ENCODE measurements around the gene FAM186B. TPM values are rescaled to one million over a fixed set of nuclear protein-coding genes. Genes with fewer than 3 reads are reported as not detected.

FAM186B gene
- total RNA-seq, 1 experiment from 2014 or later: 1.3 TPM

DNA sequence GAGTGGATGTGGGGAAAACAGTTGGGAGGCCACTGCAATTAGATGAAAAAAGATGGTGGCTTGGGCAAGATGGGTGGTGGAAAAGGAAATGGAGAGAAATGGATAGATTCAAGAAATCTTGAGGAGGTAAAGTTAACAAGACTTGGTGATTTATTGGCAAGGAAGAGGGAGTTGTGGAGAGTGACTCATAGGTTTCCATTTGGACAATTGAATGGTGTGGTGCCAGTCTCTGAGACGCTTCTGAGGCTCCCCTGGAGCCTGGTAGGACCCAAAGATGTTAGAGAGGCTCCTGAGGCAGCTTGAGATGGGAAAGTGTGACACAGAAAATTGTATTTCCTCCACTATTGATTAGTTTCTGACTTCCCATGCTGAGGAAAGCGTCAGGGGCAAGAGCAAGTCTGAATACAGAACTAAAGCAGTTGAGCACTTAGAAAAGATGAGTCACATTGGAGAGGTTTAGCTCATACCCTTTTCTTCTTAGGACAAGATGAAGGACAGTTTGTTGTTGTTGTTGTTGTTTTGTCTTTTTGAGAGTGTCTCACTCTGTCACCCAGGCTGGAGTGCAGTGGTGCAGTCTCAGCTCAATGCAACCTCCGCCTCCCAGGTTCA lies 22.4 kb upstream of the FAM186B start:
- H2AFZ ChIP-seq: no peak overlapping the region
- no TSS peak for BruUV-seq (replicated peaks)
- H3K4me3 ChIP-seq: no peak overlapping the region
- no peaks in the 10 kb centered on the region for H3K79me2 ChIP-seq (ENCODE audit: low read depth)
- no peak overlapping the region for H3K27ac ChIP-seq
- TF ChIP-seq EZH2 (IDR thresholded peaks at IDR 0.05; ENCODE audit: low read depth): no peak
- TF ChIP-seq, protein P1, sequence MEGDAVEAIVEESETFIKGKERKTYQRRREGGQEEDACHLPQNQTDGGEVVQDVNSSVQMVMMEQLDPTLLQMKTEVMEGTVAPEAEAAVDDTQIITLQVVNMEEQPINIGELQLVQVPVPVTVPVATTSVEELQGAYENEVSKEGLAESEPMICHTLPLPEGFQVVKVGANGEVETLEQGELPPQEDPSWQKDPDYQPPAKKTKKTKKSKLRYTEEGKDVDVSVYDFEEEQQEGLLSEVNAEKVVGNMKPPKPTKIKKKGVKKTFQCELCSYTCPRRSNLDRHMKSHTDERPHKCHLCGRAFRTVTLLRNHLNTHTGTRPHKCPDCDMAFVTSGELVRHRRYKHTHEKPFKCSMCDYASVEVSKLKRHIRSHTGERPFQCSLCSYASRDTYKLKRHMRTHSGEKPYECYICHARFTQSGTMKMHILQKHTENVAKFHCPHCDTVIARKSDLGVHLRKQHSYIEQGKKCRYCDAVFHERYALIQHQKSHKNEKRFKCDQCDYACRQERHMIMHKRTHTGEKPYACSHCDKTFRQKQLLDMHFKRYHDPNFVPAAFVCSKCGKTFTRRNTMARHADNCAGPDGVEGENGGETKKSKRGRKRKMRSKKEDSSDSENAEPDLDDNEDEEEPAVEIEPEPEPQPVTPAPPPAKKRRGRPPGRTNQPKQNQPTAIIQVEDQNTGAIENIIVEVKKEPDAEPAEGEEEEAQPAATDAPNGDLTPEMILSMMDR (conservative IDR thresholded peaks at IDR 0.05): no peak
- peaks cover 12% of the 10 kb centered on the region; the same call in 1 of the 2 replicates for H3K4me1 ChIP-seq (replicated peaks; ENCODE audit: insufficient read depth)
- H3K27me3 ChIP-seq (ENCODE audit: insufficient read depth, low read depth): no peaks in the 10 kb centered on the region
- no peak for DNase-seq
- H3F3A ChIP-seq (ENCODE audit: insufficient read depth, low read depth): peaks cover 33% of the 10 kb centered on the region
- H3K36me3 ChIP-seq (ENCODE audit: low read depth): no peaks in the 10 kb centered on the region
- ChIA-PET CTCF (no interaction called here), POLR2A (ENCODE audit: unreplicated experiment) (no interaction called here)
- no peaks in the 10 kb centered on the region for H3K9me3 ChIP-seq (ENCODE audit: insufficient read depth, low read depth)
- no peaks in the 10 kb centered on the region for H4K20me1 ChIP-seq (ENCODE audit: insufficient read depth)
- H3K9me2 ChIP-seq (ENCODE audit: insufficient read depth): no peaks in the 10 kb centered on the region
- H3K4me2 ChIP-seq: no peak overlapping the region
- intact Hi-C loops (cut with micrococcal nuclease; ENCODE audit: unreplicated experiment): no loop called here

- Histone ChIP-seq H3K27ac (no peak overlapping the region), H3K4me2 (no peak overlapping the region), H3K4me1 (replicated peaks; ENCODE audit: insufficient read depth) (peaks cover 22% of the 10 kb centered on the region), H2AFZ (no peak overlapping the region), H4K20me1 (ENCODE audit: insufficient read depth) (no peaks in the 10 kb centered on the region), H3K9me2 (ENCODE audit: insufficient read depth) (no peaks in the 10 kb centered on the region), H3K9me3 (ENCODE audit: insufficient read depth, low read depth) (no peaks in the 10 kb centered on the region), H3K36me3 (ENCODE audit: low read depth) (no peaks in the 10 kb centered on the region), H3F3A (ENCODE audit: insufficient read depth, low read depth) (peaks cover 43% of the 10 kb centered on the region), H3K27me3 (ENCODE audit: insufficient read depth, low read depth) (no peaks in the 10 kb centered on the region), H3K4me3 (no peak overlapping the region), H3K79me2 (ENCODE audit: low read depth) (no peaks in the 10 kb centered on the region)
- no TSS peak for BruUV-seq (replicated peaks)
- intact Hi-C loops (cut with micrococcal nuclease; ENCODE audit: unreplicated experiment): no loop called here
- CTCF ChIA-PET: no interaction called here
- POLR2A ChIA-PET (ENCODE audit: unreplicated experiment): no interaction called here
- TF ChIP-seq, protein P1 (conservative IDR thresholded peaks at IDR 0.05): no peak
- no peak for TF ChIP-seq EZH2 (IDR thresholded peaks at IDR 0.05; ENCODE audit: low read depth)
- no peak for DNase-seq
Measured at GRCh38 chr12:49626836-49627235, 21.4 kb upstream of the FAM186B start.

- H3K4me2 ChIP-seq: no peak overlapping the region
- peaks cover 27% of the 10 kb centered on the region for H3K4me1 ChIP-seq (replicated peaks; ENCODE audit: insufficient read depth)
- intact Hi-C loops (cut with micrococcal nuclease; ENCODE audit: unreplicated experiment): no loop called here
- no TSS peak for BruUV-seq (replicated peaks)
- H3K27ac ChIP-seq: no peak overlapping the region
- H3K79me2 ChIP-seq (ENCODE audit: low read depth): no peaks in the 10 kb centered on the region
- H3K9me2 ChIP-seq (ENCODE audit: insufficient read depth): no peaks in the 10 kb centered on the region
- H2AFZ ChIP-seq: no peak overlapping the region
- POLR2A ChIA-PET (ENCODE audit: unreplicated experiment): no interaction called here
- H3K4me3 ChIP-seq: no peak overlapping the region
- CTCF ChIA-PET: interaction anchor here (0.6 kb wide), 1 partner anchor 112 kb away, joined by 3 read pairs; no protein-coding TSS in a partner anchor
- TF ChIP-seq, protein P1 (conservative IDR thresholded peaks at IDR 0.05): no peak
- no peak for TF ChIP-seq EZH2 (IDR thresholded peaks at IDR 0.05; ENCODE audit: low read depth)
- peaks cover 48% of the 10 kb centered on the region for H3F3A ChIP-seq (ENCODE audit: insufficient read depth, low read depth)
- H3K27me3 ChIP-seq (ENCODE audit: insufficient read depth, low read depth): no peaks in the 10 kb centered on the region
- DNase-seq: no peak
- no peaks in the 10 kb centered on the region for H4K20me1 ChIP-seq (ENCODE audit: insufficient read depth)
- H3K9me3 ChIP-seq (ENCODE audit: insufficient read depth, low read depth): no peaks in the 10 kb centered on the region
- H3K36me3 ChIP-seq (ENCODE audit: low read depth): no peaks in the 10 kb centered on the region
Measured at GRCh38 chr12:49626169-49626835, 20.9 kb upstream of the FAM186B start.

Data from PC-9 (cell line).